Measurements from ENCODE around the gene ANO2.

The ANO2 gene

DNA sequence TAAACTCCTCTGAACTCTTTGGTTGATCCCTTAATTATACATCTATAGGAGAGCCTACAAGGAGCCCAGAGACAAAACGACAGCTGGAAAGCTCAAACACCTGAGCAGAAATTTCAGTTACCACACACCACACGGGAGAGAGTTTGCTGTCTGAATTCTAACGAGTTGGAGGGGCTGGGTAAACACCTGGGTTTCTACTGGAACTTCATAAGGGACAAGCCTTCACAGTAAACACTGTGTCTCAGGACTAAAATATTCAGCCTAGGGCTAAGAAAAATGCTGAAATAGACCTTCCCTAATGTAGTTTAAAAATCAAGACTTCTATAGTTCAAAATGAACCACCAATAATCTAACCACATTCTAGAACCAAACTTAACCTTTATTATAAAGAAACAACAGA is 9.6 kb upstream of the ANO2 start:
- in situ Hi-C loops (cut with HindIII; ENCODE audit: low sequenced_read_pairs): no loop called here
- TF ChIP-seq, protein P1, sequence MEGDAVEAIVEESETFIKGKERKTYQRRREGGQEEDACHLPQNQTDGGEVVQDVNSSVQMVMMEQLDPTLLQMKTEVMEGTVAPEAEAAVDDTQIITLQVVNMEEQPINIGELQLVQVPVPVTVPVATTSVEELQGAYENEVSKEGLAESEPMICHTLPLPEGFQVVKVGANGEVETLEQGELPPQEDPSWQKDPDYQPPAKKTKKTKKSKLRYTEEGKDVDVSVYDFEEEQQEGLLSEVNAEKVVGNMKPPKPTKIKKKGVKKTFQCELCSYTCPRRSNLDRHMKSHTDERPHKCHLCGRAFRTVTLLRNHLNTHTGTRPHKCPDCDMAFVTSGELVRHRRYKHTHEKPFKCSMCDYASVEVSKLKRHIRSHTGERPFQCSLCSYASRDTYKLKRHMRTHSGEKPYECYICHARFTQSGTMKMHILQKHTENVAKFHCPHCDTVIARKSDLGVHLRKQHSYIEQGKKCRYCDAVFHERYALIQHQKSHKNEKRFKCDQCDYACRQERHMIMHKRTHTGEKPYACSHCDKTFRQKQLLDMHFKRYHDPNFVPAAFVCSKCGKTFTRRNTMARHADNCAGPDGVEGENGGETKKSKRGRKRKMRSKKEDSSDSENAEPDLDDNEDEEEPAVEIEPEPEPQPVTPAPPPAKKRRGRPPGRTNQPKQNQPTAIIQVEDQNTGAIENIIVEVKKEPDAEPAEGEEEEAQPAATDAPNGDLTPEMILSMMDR (IDR thresholded peaks at IDR 0.05; ENCODE audit: low read depth, low read length): no peak
- no peak overlapping the region for H3K4me3 ChIP-seq (ENCODE audit: low read depth, low read length)
- DNase-seq (ENCODE audit: low read depth, low spot score): no peak

DNA sequence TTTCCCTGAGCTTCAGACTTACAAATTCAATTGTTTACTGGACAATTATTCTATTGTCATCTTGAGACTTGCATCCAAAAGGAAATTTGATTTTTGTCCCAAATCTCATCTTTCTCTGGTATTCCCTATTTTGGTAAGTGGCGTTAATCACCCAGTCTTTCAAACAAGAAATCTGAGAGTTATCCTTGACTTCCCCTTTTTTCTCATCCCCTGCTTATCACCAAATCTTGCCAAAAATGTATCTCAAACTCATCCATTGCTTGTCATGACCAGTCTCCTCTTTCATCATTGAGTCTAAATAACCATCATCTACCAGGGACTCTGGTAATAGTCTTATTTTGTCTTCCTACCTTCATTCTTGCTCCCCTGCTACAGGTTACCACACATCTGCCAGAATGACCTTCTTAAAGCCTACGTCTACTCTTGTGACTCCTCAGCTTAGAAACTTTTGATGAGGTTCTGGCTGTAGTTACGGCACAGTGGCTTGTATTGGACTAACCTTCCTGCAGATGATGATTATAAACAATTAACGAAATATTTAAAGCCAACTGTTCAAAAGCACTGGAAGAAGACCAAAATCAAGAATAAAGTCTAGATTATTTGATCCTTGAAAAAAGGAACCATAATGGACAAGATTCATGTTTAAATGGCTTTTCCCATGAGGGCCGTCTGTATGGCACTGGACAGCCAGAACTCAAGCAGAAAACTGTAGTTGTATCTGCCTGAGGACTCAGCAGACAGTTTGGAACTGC is 9.0 kb upstream of the ANO2 start:
- no peak for DNase-seq (ENCODE audit: low read depth, low spot score)
- in situ Hi-C loops (cut with HindIII; ENCODE audit: low sequenced_read_pairs): no loop called here
- no peak overlapping the region for H3K4me3 ChIP-seq (ENCODE audit: low read depth, low read length)
- TF ChIP-seq, protein P1 (IDR thresholded peaks at IDR 0.05; ENCODE audit: low read depth, low read length): no peak

DNA sequence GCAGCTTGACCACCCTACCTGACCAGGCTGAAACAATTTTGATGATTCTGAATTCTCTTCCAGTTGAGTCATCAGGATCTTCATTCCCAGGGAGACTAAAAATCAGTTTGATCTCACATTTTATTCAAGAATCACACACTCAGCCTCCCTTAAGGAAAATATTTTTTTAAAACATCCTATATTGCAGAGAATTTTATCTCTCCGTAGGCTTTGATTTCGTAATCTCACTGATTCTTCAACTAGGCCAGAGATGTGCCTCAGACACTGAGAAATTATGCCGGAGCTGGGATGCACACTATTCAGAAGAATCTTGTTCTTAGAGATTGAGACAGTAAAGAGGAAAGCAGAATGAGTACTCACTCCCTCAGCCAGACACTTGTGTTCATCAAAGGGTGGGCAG is 7.0 kb upstream of the ANO2 start:
- no peak overlapping the region for H3K4me3 ChIP-seq (ENCODE audit: low read depth, low read length)
- in situ Hi-C loops (cut with HindIII; ENCODE audit: low sequenced_read_pairs): no loop called here
- DNase-seq (ENCODE audit: low read depth, low spot score): no peak
- TF ChIP-seq, protein P1 (IDR thresholded peaks at IDR 0.05; ENCODE audit: low read depth, low read length): no peak

DNA sequence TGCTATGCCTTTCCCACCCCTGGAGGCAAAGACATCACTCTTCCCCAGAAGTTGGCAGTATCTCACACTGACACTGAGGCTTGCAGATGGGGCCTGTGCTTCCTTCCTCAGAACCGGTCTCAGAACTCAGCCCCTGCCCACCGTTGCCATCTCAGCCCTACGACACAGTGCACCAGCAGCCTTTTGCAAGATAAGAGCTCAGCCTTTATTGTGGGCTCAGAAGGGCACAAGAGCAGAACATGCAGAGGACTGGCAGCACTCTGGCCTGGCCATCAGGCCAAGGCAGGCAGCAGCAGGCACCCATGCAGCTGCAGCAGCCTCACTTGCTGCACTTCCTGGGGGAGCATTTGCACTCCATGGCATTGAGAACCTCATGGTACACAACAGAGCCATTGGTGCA is 3.6 kb upstream of the ANO2 start:
- TF ChIP-seq, protein P1 (IDR thresholded peaks at IDR 0.05; ENCODE audit: low read depth, low read length): no peak
- DNase-seq (ENCODE audit: low read depth, low spot score): no peak
- no peak overlapping the region for H3K4me3 ChIP-seq (ENCODE audit: low read depth, low read length)
- in situ Hi-C loops (cut with HindIII; ENCODE audit: low sequenced_read_pairs): no loop called here

DNA sequence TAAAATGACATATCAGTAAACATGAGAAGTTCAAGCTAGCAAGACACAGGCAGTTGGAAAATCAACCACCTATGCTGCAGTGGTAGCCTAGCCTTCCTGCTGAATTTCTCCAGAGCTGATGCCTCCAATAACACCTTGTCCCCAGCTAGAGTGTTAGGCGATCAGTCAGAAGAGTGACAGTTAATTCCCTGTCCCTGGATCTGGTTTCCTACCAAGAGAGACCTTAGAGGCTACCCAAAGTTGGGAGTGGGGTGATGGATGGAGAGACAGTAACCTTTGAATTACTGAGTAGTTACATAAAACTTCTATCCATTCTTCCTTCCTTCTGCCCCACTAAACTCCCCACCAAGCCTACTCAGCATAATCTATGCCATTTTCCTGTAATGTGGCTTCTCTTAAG is 1.9 kb upstream of the ANO2 start:
- in situ Hi-C loops (cut with HindIII; ENCODE audit: low sequenced_read_pairs): no loop called here
- TF ChIP-seq, protein P1 (IDR thresholded peaks at IDR 0.05; ENCODE audit: low read depth, low read length): no peak
- DNase-seq (ENCODE audit: low read depth, low spot score): no peak
- H3K4me3 ChIP-seq (ENCODE audit: low read depth, low read length): no peak overlapping the region

DNA sequence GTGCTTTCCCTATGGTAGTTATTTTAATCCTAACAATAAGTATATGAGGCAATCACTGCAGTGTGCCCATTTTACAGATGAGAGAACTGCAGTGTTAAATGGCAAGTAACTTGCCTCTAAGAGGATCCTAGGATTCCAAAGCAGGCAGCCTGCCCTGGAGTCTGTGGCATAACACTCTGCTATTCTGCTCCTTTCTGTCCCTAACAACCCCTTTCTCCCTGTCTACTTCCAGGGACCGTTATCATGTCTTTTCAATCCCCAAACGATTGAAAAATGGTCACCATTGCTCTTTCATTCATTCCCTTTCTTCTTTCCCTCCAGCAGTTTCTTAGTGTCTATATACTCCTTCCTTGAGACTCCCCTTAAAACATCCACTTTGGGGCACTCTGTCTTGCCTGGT is 1.3 kb upstream of the ANO2 start:
- TF ChIP-seq, protein P1 (IDR thresholded peaks at IDR 0.05; ENCODE audit: low read depth, low read length): no peak
- DNase-seq (ENCODE audit: low read depth, low spot score): no peak
- H3K4me3 ChIP-seq (ENCODE audit: low read depth, low read length): no peak overlapping the region
- in situ Hi-C loops (cut with HindIII; ENCODE audit: low sequenced_read_pairs): no loop called here
